ENCODE data around the gene IKZF5. TPM values are rescaled to one million over a fixed set of nuclear protein-coding genes. Genes with fewer than 3 reads are reported as not detected.
A peak's percentile ranks its signal among the peaks of the same experiment; 100 is the strongest.

The IKZF5 gene
- total RNA-seq, 2 experiments from 2014 or later: 15.2 to 21.5 TPM

DNA sequence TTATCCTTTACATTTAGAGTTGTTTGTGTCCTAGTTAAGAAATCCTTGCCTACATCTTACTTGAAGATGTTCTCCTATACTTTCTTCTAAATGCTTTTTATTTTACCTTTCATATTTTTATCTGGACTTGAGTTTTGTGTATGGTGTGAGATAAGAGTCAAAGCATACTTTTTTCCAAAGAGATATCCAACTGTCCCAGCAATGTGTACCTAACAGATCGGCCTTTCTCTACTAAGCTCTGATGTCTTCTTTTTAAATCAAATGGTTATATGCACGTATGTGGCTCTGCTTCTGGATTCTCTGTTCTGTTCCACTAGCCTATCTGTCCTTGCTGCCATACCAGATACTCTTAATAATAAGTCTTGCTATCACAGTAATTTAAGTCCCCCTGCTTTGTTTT lies 7.2 kb downstream of the IKZF5 start:
- Mint-ChIP-seq H3K36me3 (ENCODE audit: low read depth) (peaks cover 16% of the 10 kb centered on the region), H3K9me3 (no peaks in the 10 kb centered on the region), H3K27ac (peak overlapping the region; percentile 25), H3K4me3 (no peak overlapping the region), H3K4me1 (ENCODE audit: low read depth) (peaks cover 52% of the 10 kb centered on the region), H3K27me3 (no peaks in the 10 kb centered on the region)
- intact Hi-C loops (cut with micrococcal nuclease): no loop called here
- ATAC-seq: no peak
- DNase-seq: no peak
- ChIA-PET CTCF (interaction anchor here (4.2 kb wide), 1 partner anchor 20 kb away, joined by 24 read pairs; the partner anchor contains the start of gene PSTK), POLR2A (interaction anchor here (2.3 kb wide), 1 partner anchor 20 kb away, joined by 9 read pairs; no protein-coding TSS in a partner anchor)
- TF ChIP-seq, protein P1, sequence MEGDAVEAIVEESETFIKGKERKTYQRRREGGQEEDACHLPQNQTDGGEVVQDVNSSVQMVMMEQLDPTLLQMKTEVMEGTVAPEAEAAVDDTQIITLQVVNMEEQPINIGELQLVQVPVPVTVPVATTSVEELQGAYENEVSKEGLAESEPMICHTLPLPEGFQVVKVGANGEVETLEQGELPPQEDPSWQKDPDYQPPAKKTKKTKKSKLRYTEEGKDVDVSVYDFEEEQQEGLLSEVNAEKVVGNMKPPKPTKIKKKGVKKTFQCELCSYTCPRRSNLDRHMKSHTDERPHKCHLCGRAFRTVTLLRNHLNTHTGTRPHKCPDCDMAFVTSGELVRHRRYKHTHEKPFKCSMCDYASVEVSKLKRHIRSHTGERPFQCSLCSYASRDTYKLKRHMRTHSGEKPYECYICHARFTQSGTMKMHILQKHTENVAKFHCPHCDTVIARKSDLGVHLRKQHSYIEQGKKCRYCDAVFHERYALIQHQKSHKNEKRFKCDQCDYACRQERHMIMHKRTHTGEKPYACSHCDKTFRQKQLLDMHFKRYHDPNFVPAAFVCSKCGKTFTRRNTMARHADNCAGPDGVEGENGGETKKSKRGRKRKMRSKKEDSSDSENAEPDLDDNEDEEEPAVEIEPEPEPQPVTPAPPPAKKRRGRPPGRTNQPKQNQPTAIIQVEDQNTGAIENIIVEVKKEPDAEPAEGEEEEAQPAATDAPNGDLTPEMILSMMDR (IDR thresholded peaks at IDR 0.05): no peak

DNA sequence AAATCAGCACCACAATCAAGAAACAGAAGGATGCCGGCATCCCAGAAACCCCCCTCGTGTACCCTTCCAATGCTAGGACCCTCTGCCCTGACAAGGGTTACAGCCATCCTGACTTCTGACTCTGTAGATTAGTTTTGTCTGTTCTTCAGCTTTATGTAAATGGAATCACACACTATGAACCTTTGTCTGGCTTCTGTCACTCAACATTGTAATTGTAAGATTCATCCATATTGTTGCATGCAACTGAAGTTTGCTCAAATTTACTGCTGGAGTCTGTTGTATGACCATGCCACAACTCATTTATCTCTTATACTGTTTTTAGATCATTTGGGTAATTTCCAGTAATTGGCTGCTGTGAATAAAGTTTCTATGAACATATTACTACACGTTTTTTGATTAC lies 8.4 kb downstream of the IKZF5 start:
- Mint-ChIP-seq H3K9me3 (no peaks in the 10 kb centered on the region), H3K27me3 (no peaks in the 10 kb centered on the region), H3K4me3 (no peak overlapping the region), H3K4me1 (ENCODE audit: low read depth) (peaks cover 42% of the 10 kb centered on the region), H3K27ac (peak overlapping the region; percentile 71), H3K36me3 (ENCODE audit: low read depth) (peaks cover 14% of the 10 kb centered on the region)
- DNase-seq (no peak), ATAC-seq (no peak)
- ChIA-PET POLR2A (interaction anchor here (0.6 to 3.5 kb wide), 3 partner anchors 8 to 18 kb away, joined by 3 to 15 read pairs (median 9); partner anchors contain the start of genes ACADSB and IKZF5), CTCF (interaction anchor here (4.2 kb wide), 1 partner anchor 19 kb away, joined by 24 read pairs; the partner anchor contains the start of gene PSTK)
- TF ChIP-seq, protein P1 (IDR thresholded peaks at IDR 0.05): no peak
- intact Hi-C loops (cut with micrococcal nuclease): no loop called here

DNA sequence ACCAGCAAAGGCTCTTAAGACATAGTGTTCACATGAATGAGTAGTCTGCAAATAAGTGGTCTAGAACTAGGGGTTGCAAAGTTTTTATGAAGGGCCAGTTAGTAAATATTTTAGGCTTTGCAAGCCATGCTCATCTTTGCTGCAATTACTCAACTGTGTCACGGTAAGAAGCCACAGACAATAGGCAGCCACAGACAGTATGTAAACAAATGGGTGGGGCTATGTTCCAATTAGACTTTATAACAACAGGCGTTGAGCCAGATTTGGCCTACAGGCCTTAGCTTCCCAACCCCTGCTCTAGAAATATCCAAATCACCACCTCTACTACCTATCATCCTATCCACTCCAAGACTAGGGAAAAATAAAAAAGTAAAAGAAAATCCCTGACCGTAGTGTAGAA lies 9.2 kb downstream of the IKZF5 start:
- POLR2A ChIA-PET: interaction anchor here (0.6 to 3.5 kb wide), 3 partner anchors 8 to 18 kb away, joined by 3 to 15 read pairs (median 9); partner anchors contain the start of genes ACADSB and IKZF5
- TF ChIP-seq, protein P1 (IDR thresholded peaks at IDR 0.05): no peak
- intact Hi-C loops (cut with micrococcal nuclease): no loop called here
- Mint-ChIP-seq H3K27ac (no peak overlapping the region), H3K4me3 (no peak overlapping the region), H3K27me3 (no peaks in the 10 kb centered on the region), H3K9me3 (no peaks in the 10 kb centered on the region), H3K36me3 (ENCODE audit: low read depth) (peaks cover 17% of the 10 kb centered on the region), H3K4me1 (ENCODE audit: low read depth) (peaks cover 40% of the 10 kb centered on the region)
- ATAC-seq: no peak
- no peak for DNase-seq
- CTCF ChIA-PET: interaction anchor here (0.9 to 4.2 kb wide), 2 partner anchors 8 to 18 kb away, joined by 3 to 24 read pairs; partner anchors contain the start of gene PSTK

DNA sequence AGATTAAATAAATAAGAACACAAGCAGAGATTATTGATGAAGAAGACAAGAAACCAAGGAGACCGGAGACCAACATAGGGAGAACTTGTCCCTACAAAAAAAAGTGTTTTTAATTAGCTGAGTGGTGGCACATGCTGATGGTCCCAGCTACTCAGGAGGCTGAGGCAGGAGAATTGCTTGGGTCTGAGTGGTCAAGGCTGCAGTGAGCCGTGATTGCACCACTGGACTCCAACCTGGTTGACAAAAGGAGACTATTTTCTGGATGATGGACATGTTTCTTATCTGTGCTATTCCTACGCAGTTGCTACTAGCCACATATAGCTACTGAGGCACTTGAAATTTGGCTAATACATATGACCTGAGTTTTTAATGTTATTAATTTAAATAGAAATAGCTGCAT lies 9.7 kb downstream of the IKZF5 start:
- Mint-ChIP-seq H3K4me1 (ENCODE audit: low read depth) (peaks cover 37% of the 10 kb centered on the region), H3K27me3 (no peaks in the 10 kb centered on the region), H3K27ac (no peak overlapping the region), H3K9me3 (no peaks in the 10 kb centered on the region), H3K4me3 (no peak overlapping the region), H3K36me3 (ENCODE audit: low read depth) (peaks cover 21% of the 10 kb centered on the region)
- TF ChIP-seq, protein P1 (IDR thresholded peaks at IDR 0.05): no peak
- ATAC-seq: no peak
- ChIA-PET POLR2A (interaction anchor here (2.3 to 3.5 kb wide), 2 partner anchors 10 to 17 kb away, joined by 9 to 15 read pairs; partner anchors contain the start of genes ACADSB and IKZF5), CTCF (interaction anchor here (0.6 to 4.2 kb wide), 3 partner anchors 8 to 177 kb away, joined by 3 to 24 read pairs (median 3); partner anchors contain the start of gene PSTK)
- DNase-seq: no peak
- intact Hi-C loops (cut with micrococcal nuclease): no loop called here

- peaks cover 22% of the 10 kb centered on the region for H3K36me3 Mint-ChIP-seq (ENCODE audit: low read depth)
- ATAC-seq: no peak
- DNase-seq: no peak
These were observed 10.2 kb downstream of the IKZF5 start for GRCh38 chr10:122998360-122998917.

More at GRCh38 chr10:122998360-122998917, 10.2 kb downstream of the IKZF5 start:
- Mint-ChIP-seq H3K4me1 (ENCODE audit: low read depth) (peaks cover 33% of the 10 kb centered on the region), H3K4me3 (no peak overlapping the region), H3K27ac (no peak overlapping the region), H3K9me3 (no peaks in the 10 kb centered on the region), H3K27me3 (no peaks in the 10 kb centered on the region)
- TF ChIP-seq, protein P1 (IDR thresholded peaks at IDR 0.05): no peak
- ChIA-PET CTCF (interaction anchor here (0.6 to 4.2 kb wide), 3 partner anchors 9 to 177 kb away, joined by 3 to 24 read pairs (median 3); partner anchors contain the start of gene PSTK), POLR2A (interaction anchor here (1.2 to 3.5 kb wide), 2 partner anchors 10 to 15 kb away, joined by 4 to 15 read pairs; partner anchors contain the start of genes ACADSB and IKZF5)
- intact Hi-C loops (cut with micrococcal nuclease): no loop called here

Measured in activated CD8-positive, alpha-beta T cell treated with anti-CD3 and anti-CD28 coated beads for 36 hours (primary cell).